MM.1S (cell line): ENCODE measurements around the gene CRTC2.

Experiments used
- EZH2 ChIP-seq: fragments of 300-600 bp; sonication (generic); optimal IDR thresholded peaks from 2 replicates; pipeline ENCODE3; 2017; ENCODE audit warnings: low read depth, mild to moderate bottlenecking, antibody characterized with exemption, low read length, mixed read lengths
- TF ChIP-seq, protein P1 (sequence below): fragments of 300-600 bp; sonication (generic); IDR thresholded peaks from 2 replicates; pipeline ENCODE4 v1.5.1; 2016; ENCODE audit warnings: antibody characterized with exemption, low read length, mixed read lengths

DNA sequence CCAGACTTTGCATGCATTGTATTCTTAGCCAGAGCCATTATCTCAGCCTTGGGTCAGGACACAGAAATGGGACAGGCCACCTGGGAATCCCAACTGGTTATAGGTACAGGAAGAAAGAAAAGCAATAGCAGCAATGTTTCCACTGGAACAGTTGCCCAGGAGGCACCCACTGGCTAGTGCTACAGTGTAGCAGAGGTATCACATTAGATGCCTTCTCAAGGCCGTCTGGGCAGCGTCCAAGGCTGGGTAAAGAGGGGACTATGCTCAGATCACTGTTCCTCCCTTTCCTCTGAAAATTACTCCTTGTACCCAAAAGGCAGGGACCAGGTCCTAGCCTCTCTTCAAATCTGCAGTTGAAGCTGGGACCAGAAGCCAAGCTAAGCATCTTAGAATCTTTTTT, 11.9 kb upstream of the CRTC2 start:
- TF ChIP-seq, protein P1, sequence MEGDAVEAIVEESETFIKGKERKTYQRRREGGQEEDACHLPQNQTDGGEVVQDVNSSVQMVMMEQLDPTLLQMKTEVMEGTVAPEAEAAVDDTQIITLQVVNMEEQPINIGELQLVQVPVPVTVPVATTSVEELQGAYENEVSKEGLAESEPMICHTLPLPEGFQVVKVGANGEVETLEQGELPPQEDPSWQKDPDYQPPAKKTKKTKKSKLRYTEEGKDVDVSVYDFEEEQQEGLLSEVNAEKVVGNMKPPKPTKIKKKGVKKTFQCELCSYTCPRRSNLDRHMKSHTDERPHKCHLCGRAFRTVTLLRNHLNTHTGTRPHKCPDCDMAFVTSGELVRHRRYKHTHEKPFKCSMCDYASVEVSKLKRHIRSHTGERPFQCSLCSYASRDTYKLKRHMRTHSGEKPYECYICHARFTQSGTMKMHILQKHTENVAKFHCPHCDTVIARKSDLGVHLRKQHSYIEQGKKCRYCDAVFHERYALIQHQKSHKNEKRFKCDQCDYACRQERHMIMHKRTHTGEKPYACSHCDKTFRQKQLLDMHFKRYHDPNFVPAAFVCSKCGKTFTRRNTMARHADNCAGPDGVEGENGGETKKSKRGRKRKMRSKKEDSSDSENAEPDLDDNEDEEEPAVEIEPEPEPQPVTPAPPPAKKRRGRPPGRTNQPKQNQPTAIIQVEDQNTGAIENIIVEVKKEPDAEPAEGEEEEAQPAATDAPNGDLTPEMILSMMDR = no peak
- TF ChIP-seq EZH2 = no peak
